HUES64 (cell line): ENCODE measurements around the gene PPM1D.

ENCODE experiments used
- H3K27ac ChIP-seq: 2 replicates; pipeline ENCODE4 v1.7.0; 2013; ENCODE audit warnings: low read depth, low read length, inconsistent platforms
- H3K27me3 ChIP-seq: 2 replicates; pipeline ENCODE4 v1.6.1; 2013; ENCODE audit warnings: mild to moderate bottlenecking, low read length; ENCODE audit not compliant: insufficient read depth
- H3K36me3 ChIP-seq: 2 replicates; pipeline ENCODE4 v1.6.1; 2013; ENCODE audit warnings: mild to moderate bottlenecking, low read length; ENCODE audit not compliant: insufficient read depth
- H3K4me1 ChIP-seq: 2 replicates; pipeline ENCODE4 v1.6.1; 2013; ENCODE audit warnings: mild to moderate bottlenecking, low read length, moderate library complexity; ENCODE audit not compliant: insufficient read depth
- H3K4me3 ChIP-seq: 2 replicates; pipeline ENCODE4 v1.5.1; 2013; ENCODE audit warnings: mild to moderate bottlenecking, low read length, moderate library complexity
- H3K9ac ChIP-seq: 2 replicates; pipeline ENCODE4 v1.6.1; 2013; ENCODE audit warnings: mild to moderate bottlenecking, low read depth, low read length
- H3K9me3 ChIP-seq: 2 replicates; pipeline ENCODE4 v1.6.1; 2013; ENCODE audit warnings: low read depth, low read length; ENCODE audit not compliant: insufficient read depth
- WGBS: fragments of 150-250, 120-280 bp; methylation state at CpG from one replicate; pipeline ENCODE4 v1.1.7; 2013; ENCODE audit warnings: missing lambda C conversion rate; 5-methylcytosine and 5-hydroxymethylcytosine counted together

Gene PPM1D

GRCh38 chr17:60713608-60714007 is 113.6 kb downstream of the PPM1D start:
- no peaks in the 10 kb centered on the region for H3K36me3 ChIP-seq
- H3K9me3 ChIP-seq = no peaks in the 10 kb centered on the region
- no peak overlapping the region for H3K9ac ChIP-seq
- H3K4me1 ChIP-seq = no peaks in the 10 kb centered on the region
- H3K27me3 ChIP-seq = no peaks in the 10 kb centered on the region
- 93% methylated on average over 2 of the region's 2 CpGs for WGBS
- H3K4me3 ChIP-seq = no peak overlapping the region
- H3K27ac ChIP-seq = no peak overlapping the region
